PC-9 (cell line): Measurements from ENCODE around the gene NFIA. TPM values are rescaled to one million over a fixed set of nuclear protein-coding genes. Genes with fewer than 3 reads are reported as not detected.

Source experiments
- BruUV-seq: library from RNA; stranded (reverse); fragments of 400-500 nt; replicated peaks from 2 replicates; lab custom pipeline; 2021; lab: Mats Ljungman, UMichigan
- CTCF ChIA-PET: fragments of 300-600 bp; sonication (Branson Sonifier 250); formaldehyde crosslinking; loops from one replicate; lab custom pipeline; 2022; ENCODE audit warnings: antibody characterized with exemption; lab: Charles Lee
- POLR2A ChIA-PET: fragments of 300-600 bp; sonication (Branson Sonifier 250); formaldehyde crosslinking; loops from one replicate; lab custom pipeline; 2022; ENCODE audit warnings: antibody characterized with exemption; ENCODE audit not compliant: unreplicated experiment; lab: Charles Lee
- DNase-seq, 2 experiments: peaks; one replicate each; pipeline versions ENCODE4 v3.0.0 to v3.0.0-alpha.2; 2015 to 2022; ENCODE audit warnings: mixed read lengths in 1 of 2
- H2AFZ ChIP-seq: fragments of 200-600 bp; sonication (generic); 2 replicates; pipeline ENCODE4 v1.8.1; 2017; ENCODE audit warnings: antibody characterized with exemption
- H3F3A ChIP-seq: fragments of 200-600 bp; sonication (generic); 2 replicates; pipeline ENCODE4 v1.8.1; 2017; ENCODE audit warnings: antibody characterized with exemption, mild to moderate bottlenecking, low read depth; ENCODE audit not compliant: insufficient read depth
- H3K27ac ChIP-seq: fragments of 200-600 bp; sonication (generic); 2 replicates; pipeline ENCODE4 v1.6.1; 2016; ENCODE audit warnings: mixed run types
- H3K27me3 ChIP-seq: fragments of 200-600 bp; sonication (generic); 2 replicates; pipeline ENCODE4 v1.6.1; 2016; ENCODE audit warnings: low read depth, mixed run types; ENCODE audit not compliant: insufficient read depth
- H3K36me3 ChIP-seq: fragments of 200-600 bp; sonication (generic); 2 replicates; pipeline ENCODE4 v1.6.1; 2016; ENCODE audit warnings: low read depth, mixed run types
- H3K4me1 ChIP-seq: fragments of 200-600 bp; sonication (generic); replicated peaks from 2 replicates; pipeline ENCODE4 v1.6.1; 2016; ENCODE audit warnings: mixed run types; ENCODE audit not compliant: insufficient read depth
- H3K4me2 ChIP-seq: fragments of 200-600 bp; sonication (generic); 2 replicates; pipeline ENCODE4 v1.6.1; 2017; ENCODE audit warnings: mixed run types
- H3K4me3 ChIP-seq: fragments of 200-600 bp; sonication (generic); 2 replicates; pipeline ENCODE4 v1.6.1; 2016; ENCODE audit warnings: mixed run types
- H3K79me2 ChIP-seq: fragments of 200-600 bp; sonication (generic); 2 replicates; pipeline ENCODE4 v1.6.1; 2017; ENCODE audit warnings: low read depth, mixed run types
- H3K9me2 ChIP-seq: fragments of 200-600 bp; sonication (generic); 2 replicates; pipeline ENCODE4 v1.8.1; 2017; ENCODE audit warnings: mild to moderate bottlenecking; ENCODE audit not compliant: insufficient read depth
- H3K9me3 ChIP-seq: fragments of 200-600 bp; sonication (generic); 2 replicates; pipeline ENCODE4 v1.8.1; 2016; ENCODE audit warnings: low read depth; ENCODE audit not compliant: insufficient read depth
- H4K20me1 ChIP-seq: fragments of 200-600 bp; sonication (generic); 2 replicates; pipeline ENCODE4 v1.8.1; 2017; ENCODE audit not compliant: insufficient read depth
- CTCF ChIP-seq: fragments of 200-600 bp; sonication (generic); conservative IDR thresholded peaks from 2 replicates; pipeline ENCODE4 v1.6.1; 2017; ENCODE audit warnings: mixed run types, antibody characterized with exemption, mild to moderate bottlenecking, moderate library complexity
- EZH2 ChIP-seq: fragments of 200-600 bp; sonication (generic); IDR thresholded peaks from 2 replicates; pipeline ENCODE4 v1.8.0; 2017; ENCODE audit warnings: antibody characterized with exemption, low read depth
- intact Hi-C: fragments of 100-400 bp; cut with micrococcal nuclease; formaldehyde crosslinking; loops from one replicate; pipeline ENCODE4 v1.10.0; 2022; ENCODE audit not compliant: unreplicated experiment
- total RNA-seq: library from RNA; stranded (reverse); gene quantifications from 2 replicates; pipeline ENCODE4 v1.2.3, GENCODE V29; 2021

Gene NFIA
- total RNA-seq, 1 experiment from 2014 or later, result 26.7 TPM

- POLR2A ChIA-PET, result interaction anchor here (0.6 kb wide), 1 partner anchor 342 kb away, joined by 4 read pairs; no protein-coding TSS in a partner anchor
- Histone ChIP-seq H3K27me3 (no peaks in the 10 kb centered on the region), H3K79me2 (0 out of 2 replicates have a peak, but pooled peaks cover 9% of the 10 kb centered on the region), H3K4me3 (no peak overlapping the region), H3K9me2 (no peaks in the 10 kb centered on the region), H3K27ac (0 out of 2 replicates have a peak overlapping the region, but pooled peaks have one; percentile 14), H3K9me3 (no peaks in the 10 kb centered on the region), H3K4me1 (no peaks in the 10 kb centered on the region; the same call in 1 of the 2 replicates), H2AFZ (no peak overlapping the region), H4K20me1 (no peaks in the 10 kb centered on the region), H3K36me3 (no peaks in the 10 kb centered on the region), H3F3A (0 out of 2 replicates have a peak, but pooled peaks cover 9% of the 10 kb centered on the region), H3K4me2 (no peak overlapping the region)
- TF ChIP-seq CTCF (no peak), EZH2 (no peak)
- intact Hi-C loops, result no loop called here
- CTCF ChIA-PET, result interaction anchor here (1.5 kb wide), 1 partner anchor 194 kb away, joined by 4 read pairs; no protein-coding TSS in a partner anchor
- DNase-seq, result peak in 1 of 2 experiments; percentile 48
- BruUV-seq, result no TSS peak
Measured at GRCh38 chr1:61244114-61244513, 161.8 kb downstream of the NFIA start.

GRCh38 chr1:61245696-61246400 is 163.5 kb downstream of the NFIA start:
- no peaks in the 10 kb centered on the region for H3K9me3 ChIP-seq
- no peak for DNase-seq
- H3K27ac ChIP-seq, result no peak overlapping the region
- no peaks in the 10 kb centered on the region for H3K36me3 ChIP-seq
- no peaks in the 10 kb centered on the region for H3K9me2 ChIP-seq
- 0 out of 2 replicates have a peak, but pooled peaks cover 9% of the 10 kb centered on the region for H3F3A ChIP-seq
- 0 out of 2 replicates have a peak, but pooled peaks cover 9% of the 10 kb centered on the region for H3K79me2 ChIP-seq
- no peaks in the 10 kb centered on the region for H3K27me3 ChIP-seq
- ChIA-PET CTCF (no interaction called here), POLR2A (no interaction called here)
- H2AFZ ChIP-seq, result no peak overlapping the region
- TF ChIP-seq EZH2 (no peak), CTCF (no peak)
- no peaks in the 10 kb centered on the region; the same call in 1 of the 2 replicates for H3K4me1 ChIP-seq
- intact Hi-C loops, result no loop called here
- H4K20me1 ChIP-seq, result no peaks in the 10 kb centered on the region
- H3K4me3 ChIP-seq, result no peak overlapping the region
- H3K4me2 ChIP-seq, result no peak overlapping the region
- BruUV-seq, result no TSS peak

- no peaks in the 10 kb centered on the region for H3K9me3 ChIP-seq
- no peak overlapping the region for H3K4me3 ChIP-seq
- H4K20me1 ChIP-seq, result no peaks in the 10 kb centered on the region
- H3K9me2 ChIP-seq, result no peaks in the 10 kb centered on the region
- 0 out of 2 replicates have a peak, but pooled peaks cover 9% of the 10 kb centered on the region for H3K79me2 ChIP-seq
- no peak overlapping the region for H2AFZ ChIP-seq
- no peak for TF ChIP-seq CTCF
- TF ChIP-seq EZH2, result no peak
- 0 out of 2 replicates have a peak, but pooled peaks cover 11% of the 10 kb centered on the region for H3F3A ChIP-seq
- intact Hi-C loops, result no loop called here
- H3K27me3 ChIP-seq, result no peaks in the 10 kb centered on the region
- H3K4me2 ChIP-seq, result no peak overlapping the region
- no peaks in the 10 kb centered on the region for H3K36me3 ChIP-seq
- POLR2A ChIA-PET, result no interaction called here
- DNase-seq, result no peak
- no TSS peak for BruUV-seq
- H3K27ac ChIP-seq, result no peak overlapping the region
- CTCF ChIA-PET, result no interaction called here
- no peaks in the 10 kb centered on the region; the same call in 1 of the 2 replicates for H3K4me1 ChIP-seq
Measured at GRCh38 chr1:61247051-61247825, 164.9 kb downstream of the NFIA start.
